HCT116 (cell line): Measurements from ENCODE around the gene ACYP2. TPM values are rescaled to one million over a fixed set of nuclear protein-coding genes. Genes with fewer than 3 reads are reported as not detected.

ENCODE experiments used
- ATAC-seq: fragments of 200-7000 bp; cut with Tn5 transposase; 2 replicates; pipeline ENCODE4 v1.9.1; 2020; ENCODE audit warnings: mild to moderate bottlenecking, moderate library complexity
- BruUV-seq: library from RNA; stranded (reverse); fragments of 400-500 nt; replicated peaks from 2 replicates; lab custom pipeline; 2021; lab: Mats Ljungman, UMichigan
- CTCF ChIA-PET: fragments of 300-600 bp; sonication (Branson Sonifier 250); formaldehyde crosslinking; loops from one replicate; lab custom pipeline; 2021; ENCODE audit warnings: antibody characterized with exemption; lab: Charles Lee
- POLR2A ChIA-PET: fragments of 300-600, 350-600 bp; sonication (Branson Sonifier 250); formaldehyde crosslinking; loops from one replicate; lab custom pipeline; 2021; ENCODE audit warnings: antibody characterized with exemption; lab: Charles Lee
- RAD21 ChIA-PET, 2 experiments: fragments of 300-600 bp; sonication (Branson Sonifier 250); formaldehyde crosslinking; loops; one replicate each; lab custom pipeline; 2023; ENCODE audit warnings: low total read pairs in 2 of 2; ENCODE audit not compliant: uncharacterized antibody in 2 of 2, unreplicated experiment in 2 of 2, low non-redundant PET in 1 of 2; lab: Charles Lee
- DNase-seq: peaks from one replicate; pipeline ENCODE4 v3.0.0-alpha.2; 2010; ENCODE audit warnings: low read depth, low spot score
- H2AFZ ChIP-seq: fragments of 200-600 bp; shearing (Covaris generic), sonication (generic); 2 replicates; pipeline ENCODE4 v1.6.1; 2017; ENCODE audit warnings: low read depth, mixed run types, mixed read lengths, antibody characterized with exemption, low read length; ENCODE audit not compliant: poor library complexity, severe bottlenecking
- H3K27ac ChIP-seq: 2 replicates; pipeline ENCODE4 v1.5.1; 2012; ENCODE audit warnings: low read depth, low read length
- H3K27me3 ChIP-seq: fragments of 200-600 bp; sonication (generic); 2 replicates; pipeline ENCODE4 v1.6.1; 2016; ENCODE audit warnings: mixed run types, low read length, mixed read lengths; ENCODE audit not compliant: insufficient read depth
- H3K36me3 ChIP-seq, 2 experiments: fragments of 200-500 bp in 1 of 2; fragments of 200-600 bp in 1 of 2; sonication (Bioruptor generic) in 1 of 2; sonication (generic) in 1 of 2; 2 replicates each; pipeline versions ENCODE4 v1.5.1 to v1.6.1; 2014 to 2016; ENCODE audit warnings: low read length in 2 of 2, inconsistent platforms in 1 of 2, mixed read lengths in 1 of 2, mixed run types in 1 of 2; ENCODE audit not compliant: insufficient read depth in 2 of 2, control insufficient read depth in 1 of 2
- H3K4me1 ChIP-seq, 2 experiments: fragments of 200-600 bp in 1 of 2; sonication (generic) in 1 of 2; 2 replicates each; pipeline versions ENCODE4 v1.5.1 to v1.6.1; 2012 to 2017; ENCODE audit warnings: low read length in 2 of 2, inconsistent platforms in 1 of 2, mild to moderate bottlenecking in 1 of 2, mixed read lengths in 1 of 2, mixed run types in 1 of 2, moderate library complexity in 1 of 2; ENCODE audit not compliant: insufficient read depth in 2 of 2, control insufficient read depth in 1 of 2
- H3K4me2 ChIP-seq: fragments of 200-600 bp; sonication (generic); 2 replicates; pipeline ENCODE4 v1.6.1; 2017; ENCODE audit warnings: mixed run types, low read length, mixed read lengths
- H3K4me3 ChIP-seq, 2 experiments: fragments of 200-600 bp in 1 of 2; sonication (generic) in 1 of 2; replicated peaks in 1 of 2; 2 replicates each; pipeline ENCODE4 v1.5.1; 2011 to 2016; ENCODE audit warnings: low read length in 2 of 2, control low read depth in 1 of 2, low read depth in 1 of 2, mild to moderate bottlenecking in 1 of 2, mixed read lengths in 1 of 2, mixed run types in 1 of 2
- H3K79me2 ChIP-seq: fragments of 200-600 bp; sonication (generic); 2 replicates; pipeline ENCODE4 v1.6.1; 2017; ENCODE audit warnings: mild to moderate bottlenecking, mixed run types, low read length, moderate library complexity, mixed read lengths; ENCODE audit not compliant: insufficient read depth
- H3K9ac ChIP-seq: fragments of 200-600 bp; sonication (generic); 2 replicates; pipeline ENCODE4 v1.6.1; 2016; ENCODE audit warnings: low read length, mixed read lengths
- H3K9me2 ChIP-seq: fragments of 200-600 bp; sonication (generic), shearing (Covaris generic); 2 replicates; pipeline ENCODE4 v1.6.1; 2017; ENCODE audit warnings: mixed run types, mild to moderate bottlenecking, moderate library complexity; ENCODE audit not compliant: insufficient read depth
- H3K9me3 ChIP-seq, 2 experiments: fragments of 200-500 bp in 1 of 2; fragments of 200-600 bp in 1 of 2; sonication (Bioruptor generic) in 1 of 2; sonication (generic) in 1 of 2; 2 replicates each; pipeline ENCODE4 v1.6.1; 2014 to 2017; ENCODE audit warnings: low read length in 2 of 2, mixed read lengths in 2 of 2, inconsistent platforms in 1 of 2, low read depth in 1 of 2, mild to moderate bottlenecking in 1 of 2, mixed run types in 1 of 2, moderate library complexity in 1 of 2; ENCODE audit not compliant: control insufficient read depth in 1 of 2, insufficient read depth in 1 of 2
- H4K20me1 ChIP-seq: fragments of 200-600 bp; sonication (generic), shearing (Covaris generic); 2 replicates; pipeline ENCODE4 v1.6.1; 2017; ENCODE audit warnings: mixed run types, mild to moderate bottlenecking, moderate library complexity; ENCODE audit not compliant: insufficient read depth
- CBX3 ChIP-seq: IDR thresholded peaks from 2 replicates; pipeline ENCODE4 v1.6.1; 2012; ENCODE audit warnings: low read depth
- ELF1 ChIP-seq: IDR thresholded peaks from 2 replicates; pipeline ENCODE4 v1.6.1; 2012; ENCODE audit warnings: low read depth, borderline replicate concordance
- EZH2 ChIP-seq: fragments of 200-600 bp; sonication (generic); IDR thresholded peaks from 2 replicates; pipeline ENCODE4 v1.6.1; 2017; ENCODE audit warnings: antibody characterized with exemption, mixed run types
- YY1 ChIP-seq: IDR thresholded peaks from 2 replicates; pipeline ENCODE4 v1.6.1; 2011; ENCODE audit warnings: low read length, low read depth, moderate library complexity, mild to moderate bottlenecking; ENCODE audit not compliant: insufficient replicate concordance; ENCODE audit errors: extremely low read depth
- ZFX ChIP-seq: fragments of 450-650 bp; IDR thresholded peaks from 2 replicates; pipeline ENCODE4 v1.6.1; 2017
- intact Hi-C: fragments of 100-400 bp; cut with micrococcal nuclease; formaldehyde crosslinking; loops from 2 replicates; pipeline ENCODE4 v1.10.0; 2022
- total RNA-seq: library from RNA; stranded (reverse); gene quantifications from one replicate; pipeline ENCODE4 v1.2.1, GENCODE V29; 2021; ENCODE audit not compliant: unreplicated experiment
- TF ChIP-seq, protein P1 (sequence below): IDR thresholded peaks from 2 replicates; pipeline ENCODE4 v1.6.1; 2012
- TF ChIP-seq, protein P2 (sequence below): IDR thresholded peaks from 2 replicates; pipeline ENCODE4 v1.6.1; 2012; ENCODE audit warnings: low read depth
- TF ChIP-seq, protein P3 (sequence below), 3 experiments: fragments of 200-600 bp in 1 of 3; sonication (generic) in 1 of 3; IDR thresholded peaks in 2 of 3; conservative IDR thresholded peaks in 1 of 3; 2 replicates each; pipeline ENCODE4 v1.5.1; 2012 to 2017; ENCODE audit warnings: low read depth in 2 of 3, low read length in 2 of 3, antibody characterized with exemption in 1 of 3, borderline replicate concordance in 1 of 3, control low read depth in 1 of 3, mild to moderate bottlenecking in 1 of 3, mixed read lengths in 1 of 3, mixed run types in 1 of 3, moderate library complexity in 1 of 3; ENCODE audit not compliant: insufficient read depth in 1 of 3
- TF ChIP-seq, protein P4 (sequence below): IDR thresholded peaks from 2 replicates; pipeline ENCODE4 v1.6.1; 2011; ENCODE audit warnings: mild to moderate bottlenecking, low read length, moderate library complexity; ENCODE audit not compliant: insufficient replicate concordance; ENCODE audit errors: extremely low read depth

The ACYP2 gene
- total RNA-seq, 1 experiment from 2014 or later: 9.4 TPM

DNA sequence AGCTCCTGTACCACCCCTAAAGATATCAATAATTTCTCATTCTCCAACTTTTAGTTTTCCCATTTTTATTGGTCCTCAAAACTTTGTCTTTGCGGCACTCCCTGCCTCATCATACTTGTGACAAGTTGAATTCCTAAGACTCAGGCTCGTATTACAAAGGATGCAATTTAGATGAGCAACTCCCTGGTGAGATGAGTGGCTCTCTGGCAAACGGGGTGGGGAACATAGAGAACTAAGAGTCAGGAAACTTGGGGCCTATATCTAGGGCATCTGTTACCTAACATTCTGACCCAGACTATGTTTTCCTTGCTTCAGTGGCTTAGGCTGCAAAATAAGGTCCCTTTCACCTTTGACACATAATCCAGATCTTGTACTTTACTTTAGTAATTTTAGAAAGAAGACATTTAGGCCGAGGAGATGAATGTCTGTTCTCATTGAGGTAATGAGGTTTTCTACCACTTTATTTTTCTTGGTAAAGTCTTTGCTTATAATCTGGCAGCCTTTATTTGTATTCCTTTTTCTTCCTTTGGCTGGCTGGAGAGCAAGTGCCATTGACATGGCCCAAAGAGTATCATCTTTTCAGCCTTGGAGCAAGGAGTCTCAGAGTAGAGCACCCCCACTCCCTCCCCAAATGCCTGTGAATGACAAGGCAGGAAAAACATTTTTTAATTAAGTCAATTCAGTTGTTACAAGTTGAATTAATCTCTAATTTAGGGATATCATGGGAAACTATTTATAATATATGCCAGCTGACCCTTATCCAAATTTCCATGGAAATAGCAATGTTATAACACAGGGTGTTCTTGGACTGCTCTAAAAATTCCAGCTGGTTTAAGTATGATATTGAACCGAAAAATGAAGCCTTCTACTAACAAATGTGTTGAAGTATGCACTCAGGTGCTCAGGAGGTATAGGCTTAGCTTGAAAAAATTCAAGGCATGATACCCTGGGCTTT is 125.4 kb downstream of the ACYP2 start:
- Histone ChIP-seq H3K36me3 (no peaks in the 10 kb centered on the region), H3K4me1 (peaks cover 0 to 20% of the 10 kb centered on the region in 2 experiments; a peak in 3 of 4 replicates), H3K9ac (no peak overlapping the region), H3K4me3 (no peak overlapping the region), H3K27ac (no peak overlapping the region), H2AFZ (no peak overlapping the region), H3K27me3 (no peaks in the 10 kb centered on the region), H3K79me2 (no peaks in the 10 kb centered on the region), H3K9me3 (peaks cover 0 to 7% of the 10 kb centered on the region in 2 experiments; a peak in 1 of 4 replicates), H3K9me2 (no peaks in the 10 kb centered on the region; the same call in 1 of the 2 replicates), H3K4me2 (peak overlapping the region; percentile 2; the same call in 1 of the 2 replicates), H4K20me1 (no peaks in the 10 kb centered on the region)
- no TSS peak for BruUV-seq
- CTCF ChIA-PET: no interaction called here
- intact Hi-C loops: no loop called here
- ATAC-seq (peak; percentile 52), DNase-seq (no peak)
- POLR2A ChIA-PET: no interaction called here
- TF ChIP-seq, protein P1, sequence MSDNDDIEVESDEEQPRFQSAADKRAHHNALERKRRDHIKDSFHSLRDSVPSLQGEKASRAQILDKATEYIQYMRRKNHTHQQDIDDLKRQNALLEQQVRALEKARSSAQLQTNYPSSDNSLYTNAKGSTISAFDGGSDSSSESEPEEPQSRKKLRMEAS: no peak
- TF ChIP-seq ZFX: no peak
- RAD21 ChIA-PET: no interaction called here

DNA sequence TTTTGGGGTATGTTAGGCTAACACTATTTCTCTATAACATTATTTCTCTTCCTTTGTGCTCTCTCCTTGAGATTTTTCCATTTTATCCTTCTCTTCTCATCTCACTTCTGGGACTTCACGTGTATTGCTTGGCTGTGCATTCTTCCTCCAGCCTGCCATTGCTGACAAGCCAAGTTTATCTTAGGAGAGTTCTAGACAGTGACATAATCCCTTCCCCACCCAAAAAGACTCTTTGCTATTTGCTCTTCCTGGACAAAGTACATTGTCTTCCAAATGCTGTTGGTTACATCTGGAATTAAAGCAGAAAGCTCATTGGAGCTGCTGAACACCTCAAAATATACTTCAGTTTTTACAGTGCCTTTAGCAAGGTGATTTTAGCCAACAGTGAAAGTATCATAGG is 131.7 kb downstream of the ACYP2 start:
- H3K9ac ChIP-seq: no peak overlapping the region
- no peaks in the 10 kb centered on the region for H3K4me1 ChIP-seq
- no peaks in the 10 kb centered on the region for H4K20me1 ChIP-seq
- POLR2A ChIA-PET: no interaction called here
- no peaks in the 10 kb centered on the region for H3K27me3 ChIP-seq
- no peak overlapping the region for H3K4me2 ChIP-seq
- H2AFZ ChIP-seq: no peak overlapping the region
- ATAC-seq: no peak
- RAD21 ChIA-PET: no interaction called here
- no peak overlapping the region for H3K4me3 ChIP-seq
- no peak overlapping the region for H3K27ac ChIP-seq
- intact Hi-C loops: no loop called here
- H3K79me2 ChIP-seq: no peaks in the 10 kb centered on the region
- no peaks in the 10 kb centered on the region for H3K9me3 ChIP-seq
- no peaks in the 10 kb centered on the region for H3K36me3 ChIP-seq
- DNase-seq: no peak
- CTCF ChIA-PET: no interaction called here
- no peaks in the 10 kb centered on the region for H3K9me2 ChIP-seq
- BruUV-seq: no TSS peak
- TF ChIP-seq, protein P2, sequence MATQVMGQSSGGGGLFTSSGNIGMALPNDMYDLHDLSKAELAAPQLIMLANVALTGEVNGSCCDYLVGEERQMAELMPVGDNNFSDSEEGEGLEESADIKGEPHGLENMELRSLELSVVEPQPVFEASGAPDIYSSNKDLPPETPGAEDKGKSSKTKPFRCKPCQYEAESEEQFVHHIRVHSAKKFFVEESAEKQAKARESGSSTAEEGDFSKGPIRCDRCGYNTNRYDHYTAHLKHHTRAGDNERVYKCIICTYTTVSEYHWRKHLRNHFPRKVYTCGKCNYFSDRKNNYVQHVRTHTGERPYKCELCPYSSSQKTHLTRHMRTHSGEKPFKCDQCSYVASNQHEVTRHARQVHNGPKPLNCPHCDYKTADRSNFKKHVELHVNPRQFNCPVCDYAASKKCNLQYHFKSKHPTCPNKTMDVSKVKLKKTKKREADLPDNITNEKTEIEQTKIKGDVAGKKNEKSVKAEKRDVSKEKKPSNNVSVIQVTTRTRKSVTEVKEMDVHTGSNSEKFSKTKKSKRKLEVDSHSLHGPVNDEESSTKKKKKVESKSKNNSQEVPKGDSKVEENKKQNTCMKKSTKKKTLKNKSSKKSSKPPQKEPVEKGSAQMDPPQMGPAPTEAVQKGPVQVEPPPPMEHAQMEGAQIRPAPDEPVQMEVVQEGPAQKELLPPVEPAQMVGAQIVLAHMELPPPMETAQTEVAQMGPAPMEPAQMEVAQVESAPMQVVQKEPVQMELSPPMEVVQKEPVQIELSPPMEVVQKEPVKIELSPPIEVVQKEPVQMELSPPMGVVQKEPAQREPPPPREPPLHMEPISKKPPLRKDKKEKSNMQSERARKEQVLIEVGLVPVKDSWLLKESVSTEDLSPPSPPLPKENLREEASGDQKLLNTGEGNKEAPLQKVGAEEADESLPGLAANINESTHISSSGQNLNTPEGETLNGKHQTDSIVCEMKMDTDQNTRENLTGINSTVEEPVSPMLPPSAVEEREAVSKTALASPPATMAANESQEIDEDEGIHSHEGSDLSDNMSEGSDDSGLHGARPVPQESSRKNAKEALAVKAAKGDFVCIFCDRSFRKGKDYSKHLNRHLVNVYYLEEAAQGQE: no peak
- TF ChIP-seq EZH2 (no peak), ELF1 (no peak), CBX3 (no peak), YY1 (no peak)
- TF ChIP-seq, protein P3, sequence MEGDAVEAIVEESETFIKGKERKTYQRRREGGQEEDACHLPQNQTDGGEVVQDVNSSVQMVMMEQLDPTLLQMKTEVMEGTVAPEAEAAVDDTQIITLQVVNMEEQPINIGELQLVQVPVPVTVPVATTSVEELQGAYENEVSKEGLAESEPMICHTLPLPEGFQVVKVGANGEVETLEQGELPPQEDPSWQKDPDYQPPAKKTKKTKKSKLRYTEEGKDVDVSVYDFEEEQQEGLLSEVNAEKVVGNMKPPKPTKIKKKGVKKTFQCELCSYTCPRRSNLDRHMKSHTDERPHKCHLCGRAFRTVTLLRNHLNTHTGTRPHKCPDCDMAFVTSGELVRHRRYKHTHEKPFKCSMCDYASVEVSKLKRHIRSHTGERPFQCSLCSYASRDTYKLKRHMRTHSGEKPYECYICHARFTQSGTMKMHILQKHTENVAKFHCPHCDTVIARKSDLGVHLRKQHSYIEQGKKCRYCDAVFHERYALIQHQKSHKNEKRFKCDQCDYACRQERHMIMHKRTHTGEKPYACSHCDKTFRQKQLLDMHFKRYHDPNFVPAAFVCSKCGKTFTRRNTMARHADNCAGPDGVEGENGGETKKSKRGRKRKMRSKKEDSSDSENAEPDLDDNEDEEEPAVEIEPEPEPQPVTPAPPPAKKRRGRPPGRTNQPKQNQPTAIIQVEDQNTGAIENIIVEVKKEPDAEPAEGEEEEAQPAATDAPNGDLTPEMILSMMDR (IDR thresholded peaks at IDR 0.05 in 2 of 3, conservative IDR thresholded peaks at IDR 0.05 in 1 of 3; ENCODE audit: borderline replicate concordance in 1 of 3, insufficient read depth in 1 of 3, low read depth in 2 of 3, low read length in 2 of 3): no peak
- TF ChIP-seq, protein P4, sequence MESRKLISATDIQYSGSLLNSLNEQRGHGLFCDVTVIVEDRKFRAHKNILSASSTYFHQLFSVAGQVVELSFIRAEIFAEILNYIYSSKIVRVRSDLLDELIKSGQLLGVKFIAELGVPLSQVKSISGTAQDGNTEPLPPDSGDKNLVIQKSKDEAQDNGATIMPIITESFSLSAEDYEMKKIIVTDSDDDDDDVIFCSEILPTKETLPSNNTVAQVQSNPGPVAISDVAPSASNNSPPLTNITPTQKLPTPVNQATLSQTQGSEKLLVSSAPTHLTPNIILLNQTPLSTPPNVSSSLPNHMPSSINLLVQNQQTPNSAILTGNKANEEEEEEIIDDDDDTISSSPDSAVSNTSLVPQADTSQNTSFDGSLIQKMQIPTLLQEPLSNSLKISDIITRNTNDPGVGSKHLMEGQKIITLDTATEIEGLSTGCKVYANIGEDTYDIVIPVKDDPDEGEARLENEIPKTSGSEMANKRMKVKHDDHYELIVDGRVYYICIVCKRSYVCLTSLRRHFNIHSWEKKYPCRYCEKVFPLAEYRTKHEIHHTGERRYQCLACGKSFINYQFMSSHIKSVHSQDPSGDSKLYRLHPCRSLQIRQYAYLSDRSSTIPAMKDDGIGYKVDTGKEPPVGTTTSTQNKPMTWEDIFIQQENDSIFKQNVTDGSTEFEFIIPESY: no peak
